Amygdala (tissue), 56 donors: ENCODE data around the gene NDUFAF2.
"Not testable (repeated sequence)": the region's sequence is repeated elsewhere in the genome, so short reads cannot be mapped to it uniquely, and the experiment has no call there.

Experiments used
- DNase-seq, 56 donors: peaks; one replicate each; lab custom pipeline; 2025; lab: John Stamatoyannopoulos, UW

NDUFAF2 gene

GRCh38 chr5:61163905-61164304 lies 218.9 kb downstream of the NDUFAF2 start:
- no peak for DNase-seq

DNA sequence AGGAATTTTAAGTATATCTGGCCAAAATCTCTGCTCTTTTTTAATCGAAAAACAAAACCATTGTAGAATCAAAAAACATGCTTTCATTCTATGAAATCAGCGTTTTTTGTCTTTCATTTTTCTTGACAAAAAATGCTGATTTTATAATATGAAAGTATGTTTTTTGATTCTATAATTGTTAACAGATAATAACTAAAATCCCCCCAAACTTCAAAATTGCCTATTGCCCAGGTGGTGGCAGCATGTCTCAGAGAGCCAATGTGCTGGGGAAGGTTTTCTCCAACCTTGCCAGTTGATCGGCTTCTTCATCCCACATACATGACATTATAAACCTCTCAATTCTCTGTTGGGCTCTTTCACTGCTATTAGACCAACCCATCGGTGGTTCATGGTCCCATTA lies 222.4 kb downstream of the NDUFAF2 start:
- DNase-seq = peak in 9 of 56 donors; percentile 1 to 26 (median 12)

GRCh38 chr5:61168951-61169350 lies 223.9 kb downstream of the NDUFAF2 start:
- no peak for DNase-seq

- no peak for DNase-seq
These were observed 226.5 kb downstream of the NDUFAF2 start for GRCh38 chr5:61171479-61171878.

DNA sequence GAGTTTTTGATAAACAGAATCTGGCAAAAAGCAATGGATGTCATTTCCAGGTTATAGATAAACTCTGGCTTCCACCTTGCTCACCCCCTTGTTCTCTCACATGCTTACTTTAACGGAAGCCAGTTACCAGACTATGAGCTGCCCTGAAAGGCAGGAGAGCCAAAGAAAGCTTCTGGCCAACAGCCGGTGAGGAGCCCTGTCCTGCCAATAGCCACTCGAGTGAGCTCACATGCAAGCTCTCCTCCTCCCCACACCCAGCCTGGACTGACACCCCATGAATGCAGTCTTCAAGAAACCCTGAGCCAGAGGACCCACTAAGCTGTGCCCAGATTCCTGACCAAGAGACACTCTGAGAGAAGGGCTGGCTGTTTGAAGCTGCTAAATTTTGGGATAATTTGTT lies 231.6 kb downstream of the NDUFAF2 start:
- no peak for DNase-seq

DNA sequence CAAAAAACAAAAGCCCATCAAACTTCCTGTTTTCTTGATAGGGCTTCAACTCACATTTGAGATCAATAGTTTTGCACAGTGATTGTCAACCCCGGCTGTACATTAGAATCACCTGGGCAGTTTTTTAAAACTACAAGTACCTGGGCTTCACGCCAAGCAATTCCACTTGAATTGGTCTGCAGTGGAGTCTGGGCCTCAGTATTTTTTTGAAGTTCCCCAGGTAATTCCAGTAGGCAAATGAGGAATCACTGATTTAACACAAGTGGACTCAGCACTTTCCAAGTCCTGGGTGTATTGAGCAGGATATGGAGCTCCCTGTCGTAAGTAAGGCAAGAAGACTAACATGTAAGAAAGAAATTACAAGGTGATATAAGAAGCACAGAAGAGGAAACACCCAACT lies 232.1 kb downstream of the NDUFAF2 start:
- no peak for DNase-seq

GRCh38 chr5:61177716-61178115 lies 232.7 kb downstream of the NDUFAF2 start:
- DNase-seq = peak in 10 of 56 donors; percentile 1 to 14 (median 7)

DNA sequence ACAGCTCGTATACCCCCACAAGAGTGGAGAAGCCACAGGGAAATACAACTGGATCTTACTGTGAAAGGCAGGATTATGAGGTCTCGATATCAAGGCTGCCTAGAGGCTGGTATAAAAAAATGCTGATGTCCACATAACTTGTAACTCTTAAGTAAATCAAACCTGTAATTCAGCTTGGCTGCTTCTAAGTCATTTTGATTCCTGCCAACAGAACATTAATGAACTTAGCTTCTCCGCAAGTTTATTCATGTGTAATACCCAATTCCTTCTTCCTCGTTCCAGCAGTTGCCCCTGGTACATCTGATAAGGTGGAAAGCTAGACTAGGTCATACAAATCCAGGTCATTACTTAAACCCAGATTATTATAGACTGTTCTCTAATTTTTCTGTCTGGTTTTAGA lies 233.7 kb downstream of the NDUFAF2 start:
- DNase-seq = no peak

DNA sequence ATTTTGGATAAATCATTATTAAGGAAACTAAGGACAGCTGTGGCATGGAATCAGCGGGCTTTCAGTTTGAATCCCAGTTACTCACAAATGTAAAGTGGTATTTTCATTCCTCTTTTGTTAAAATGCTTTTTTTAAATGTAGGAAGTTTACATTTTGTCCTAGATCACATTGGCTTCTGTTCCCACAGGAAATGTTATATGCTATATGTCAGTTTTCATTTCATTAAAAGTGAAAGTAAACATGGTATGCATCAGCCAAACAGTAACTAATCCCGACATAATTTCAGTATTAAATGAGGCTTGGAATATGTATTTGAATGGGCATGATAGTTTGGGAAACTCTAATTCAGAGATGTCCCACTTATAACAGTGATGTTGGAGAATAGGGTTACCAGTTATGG lies 235.9 kb downstream of the NDUFAF2 start:
- no peak for DNase-seq

DNA sequence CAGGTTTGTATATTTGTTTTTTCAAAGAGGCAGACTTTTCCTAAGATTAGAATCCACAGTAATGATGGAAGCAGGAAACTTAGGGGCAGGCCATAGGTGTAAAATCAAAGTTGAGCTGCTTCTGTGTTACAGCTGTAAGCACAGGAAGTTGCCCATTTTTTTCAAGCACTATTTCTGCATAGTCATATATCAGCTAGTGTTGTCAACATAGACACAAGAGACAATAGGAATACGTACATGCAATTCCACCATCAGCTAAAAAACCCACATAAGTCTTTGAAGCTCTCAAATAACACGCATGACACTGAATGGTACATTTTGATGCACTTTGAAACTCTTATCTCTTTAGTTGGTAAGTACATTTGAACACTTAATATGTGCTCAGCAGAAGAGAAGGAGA lies 237.4 kb downstream of the NDUFAF2 start:
- DNase-seq = no peak

GRCh38 chr5:61183538-61183937 lies 238.5 kb downstream of the NDUFAF2 start:
- DNase-seq = no peak

- no peak for DNase-seq
These were observed 239.7 kb downstream of the NDUFAF2 start for GRCh38 chr5:61184708-61185107.

DNA sequence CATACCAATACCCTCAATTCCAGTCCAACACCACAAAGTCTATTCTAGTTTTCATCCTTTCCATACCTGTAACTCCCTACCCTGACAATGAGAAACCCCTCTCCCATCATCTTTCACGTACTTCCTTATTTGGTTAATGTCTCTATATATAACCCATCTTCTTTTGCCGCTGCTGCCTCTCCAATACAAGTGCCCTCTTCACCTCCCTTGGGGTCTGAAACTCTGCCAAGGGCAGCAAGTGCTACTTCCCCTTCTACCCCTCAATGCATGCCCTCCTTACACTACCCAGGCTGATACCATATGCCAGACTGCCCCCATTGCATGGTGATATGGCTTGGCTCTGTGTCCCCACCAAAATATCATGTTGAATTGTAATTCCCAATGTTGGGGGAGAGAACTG lies 241.6 kb downstream of the NDUFAF2 start:
- DNase-seq = no peak

DNA sequence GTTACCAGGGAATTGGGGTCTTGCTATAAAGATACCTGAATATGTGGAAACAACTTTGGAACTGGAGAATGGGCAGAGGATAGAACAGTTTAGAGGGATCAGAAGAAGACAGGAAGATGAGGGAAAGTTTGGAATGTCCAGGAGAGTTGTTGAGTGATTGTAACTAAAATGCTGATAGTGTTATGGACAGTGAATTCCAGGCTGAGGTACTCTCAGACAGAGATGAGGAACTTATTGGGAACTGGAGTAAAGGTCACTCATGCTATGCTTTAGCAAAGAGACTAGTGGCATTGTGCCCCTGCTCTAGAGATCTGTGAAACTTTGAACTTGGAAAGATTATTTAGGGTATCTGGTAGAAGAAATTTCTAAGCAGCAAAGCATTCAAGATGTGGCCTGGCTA lies 242.3 kb downstream of the NDUFAF2 start:
- DNase-seq = not testable (repeated sequence)

DNA sequence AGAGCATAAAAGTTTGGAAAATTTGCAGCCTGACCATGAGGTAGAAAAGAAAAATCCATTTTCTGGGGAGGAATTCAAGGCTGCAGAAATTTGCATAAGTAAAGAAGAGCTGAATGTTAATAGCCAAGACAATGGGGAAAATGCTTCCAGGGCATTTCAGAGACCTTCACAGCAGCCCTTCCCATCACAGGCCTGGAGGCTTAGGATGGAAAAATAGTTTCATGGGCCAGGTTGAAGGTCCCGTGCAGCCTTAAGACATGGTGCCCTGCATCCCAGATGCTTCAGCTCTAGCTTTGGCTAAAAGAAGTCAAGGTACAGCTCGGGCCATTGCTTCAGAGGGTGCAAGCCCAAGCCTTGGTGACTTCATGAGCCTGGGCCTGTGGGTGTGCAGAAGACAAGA lies 242.8 kb downstream of the NDUFAF2 start:
- not testable (repeated sequence) for DNase-seq

GRCh38 chr5:61198606-61199005 lies 253.6 kb downstream of the NDUFAF2 start:
- DNase-seq = no peak

- no peak for DNase-seq
These were observed 255.7 kb downstream of the NDUFAF2 start for GRCh38 chr5:61200582-61201155.

GRCh38 chr5:61202213-61202612 lies 257.2 kb downstream of the NDUFAF2 start:
- no peak for DNase-seq
